ENCODE results near the gene DDIT4. TPM values are rescaled to one million over a fixed set of nuclear protein-coding genes. Genes with fewer than 3 reads are reported as not detected.

The DDIT4 gene
- total and polyA plus RNA-seq, 9 of the 15 experiments (the other 6 are each of a cell fraction or from before 2014, with no cell fraction given) = 8.2 to 675 (median 159) TPM

GRCh38 chr10:72254813-72255568, 18.7 kb upstream of the DDIT4 start (continued):
- TF ChIP-seq PATZ1 (CRISPR knock-in tag; IDR thresholded peaks at IDR 0.05; ENCODE audit: borderline replicate concordance) = no peak; the same call in 1 of the 2 replicates
- TF ChIP-seq CHD4 (IDR thresholded peaks at IDR 0.05; ENCODE audit: insufficient read depth, insufficient replicate concordance, low read depth, low read length, poor library complexity, severe bottlenecking) = no peak
- TF ChIP-seq MCM5 (IDR thresholded peaks at IDR 0.05; ENCODE audit: low read depth) = no peak
- TF ChIP-seq ZNF174 (CRISPR knock-in tag; IDR thresholded peaks at IDR 0.05) = no peak
- TF ChIP-seq HDAC8 (tag; IDR thresholded peaks at IDR 0.05) = peak; percentile 65; the same call in 1 of the 2 replicates
- no peak for TF ChIP-seq ZNF507 (tag; conservative IDR thresholded peaks at IDR 0.05)
- TF ChIP-seq THRA (IDR thresholded peaks at IDR 0.05) = no peak
- peak; percentile 36 for TF ChIP-seq NUFIP1 (IDR thresholded peaks at IDR 0.05; ENCODE audit: partially characterized antibody)
- no peak for TF ChIP-seq ZNF717 (CRISPR knock-in tag; IDR thresholded peaks at IDR 0.05)
- TF ChIP-seq GMEB1 (CRISPR knock-in tag; IDR thresholded peaks at IDR 0.05) = no peak
- TF ChIP-seq REST (IDR thresholded peaks at IDR 0.05; ENCODE audit: borderline replicate concordance) = peak; percentile 53; the same call in 1 of the 2 replicates
- TF ChIP-seq REST (CRISPR knock-in tag; IDR thresholded peaks at IDR 0.05; ENCODE audit: low read depth) = 0 out of 2 replicates have a peak, but pooled peaks have one; percentile 49
- TF ChIP-seq CBFA2T3 (IDR thresholded peaks at IDR 0.05) = peak; percentile 75
